GM12865 (cell line): ENCODE measurements around the gene ERICH6.
A peak's percentile ranks its signal among the peaks of the same experiment; 100 is the strongest.

ENCODE experiments used
- DNase-seq: peaks from one replicate; pipeline ENCODE4 v3.0.0; 2010; ENCODE audit warnings: low read depth
- H3K4me3 ChIP-seq: 2 replicates; pipeline ENCODE4 v1.5.1; 2011; ENCODE audit warnings: mild to moderate bottlenecking, low read depth, low read length, control low read depth
- CTCF ChIP-seq: IDR thresholded peaks from 2 replicates; pipeline ENCODE4 v1.5.1; 2011; ENCODE audit warnings: low read length, control low read depth, low read depth, inconsistent platforms; ENCODE audit not compliant: insufficient read depth; ENCODE audit errors: missing control alignments

ERICH6 gene

DNA sequence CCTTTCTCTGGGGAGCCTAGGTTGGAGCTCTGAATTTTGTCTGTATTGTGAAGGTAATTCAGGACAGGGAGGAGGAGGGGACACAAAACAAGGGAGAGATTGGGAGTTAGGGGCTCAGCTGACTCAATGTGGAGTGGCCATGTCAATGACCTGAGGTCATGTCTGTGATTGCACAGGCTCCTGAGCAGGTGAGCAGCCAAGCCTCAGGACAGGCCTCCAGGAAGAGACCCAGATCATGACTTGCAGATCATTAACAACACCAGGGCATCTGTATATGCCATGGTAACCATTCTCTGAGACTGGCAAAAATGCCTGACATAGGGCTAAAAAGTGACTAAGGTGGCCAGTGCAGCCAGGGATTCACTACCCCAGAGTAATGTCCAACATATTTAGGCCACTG is 20.9 kb downstream of the ERICH6 start:
- no peak for DNase-seq
- H3K4me3 ChIP-seq = no peak overlapping the region
- TF ChIP-seq CTCF = no peak

GRCh38 chr3:150682279-150682678 is 21.4 kb downstream of the ERICH6 start:
- DNase-seq = no peak
- no peak overlapping the region for H3K4me3 ChIP-seq
- no peak for TF ChIP-seq CTCF

GRCh38 chr3:150681057-150681456 is 22.7 kb downstream of the ERICH6 start:
- peak; percentile 60 for DNase-seq
- no peak overlapping the region for H3K4me3 ChIP-seq
- TF ChIP-seq CTCF = no peak

- H3K4me3 ChIP-seq = no peak overlapping the region
- TF ChIP-seq CTCF = no peak
- no peak for DNase-seq
Measured at GRCh38 chr3:150680562-150680961, 23.2 kb downstream of the ERICH6 start.

GRCh38 chr3:150675587-150675986 is 28.1 kb downstream of the ERICH6 start:
- no peak for DNase-seq
- no peak overlapping the region for H3K4me3 ChIP-seq
- no peak for TF ChIP-seq CTCF

DNA sequence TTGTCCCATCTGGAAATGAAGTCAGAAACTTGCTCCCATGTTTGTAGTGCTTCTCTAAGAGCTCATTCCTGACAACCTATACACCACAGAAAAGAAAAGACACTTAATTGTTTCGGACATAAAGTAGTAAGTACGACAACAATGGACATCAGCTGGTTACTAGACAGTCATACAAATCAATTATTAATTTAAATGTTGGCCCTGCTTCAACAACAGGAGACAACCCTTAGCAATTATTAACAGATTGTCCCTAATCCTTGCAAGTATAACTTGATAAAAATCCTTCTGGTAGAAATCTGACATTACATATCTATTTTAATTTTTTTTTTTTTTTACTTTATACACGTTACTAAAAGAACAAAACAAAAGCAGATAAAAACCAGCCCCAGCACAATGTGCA is 29.8 kb downstream of the ERICH6 start:
- no peak overlapping the region for H3K4me3 ChIP-seq
- DNase-seq = no peak
- TF ChIP-seq CTCF = no peak

DNA sequence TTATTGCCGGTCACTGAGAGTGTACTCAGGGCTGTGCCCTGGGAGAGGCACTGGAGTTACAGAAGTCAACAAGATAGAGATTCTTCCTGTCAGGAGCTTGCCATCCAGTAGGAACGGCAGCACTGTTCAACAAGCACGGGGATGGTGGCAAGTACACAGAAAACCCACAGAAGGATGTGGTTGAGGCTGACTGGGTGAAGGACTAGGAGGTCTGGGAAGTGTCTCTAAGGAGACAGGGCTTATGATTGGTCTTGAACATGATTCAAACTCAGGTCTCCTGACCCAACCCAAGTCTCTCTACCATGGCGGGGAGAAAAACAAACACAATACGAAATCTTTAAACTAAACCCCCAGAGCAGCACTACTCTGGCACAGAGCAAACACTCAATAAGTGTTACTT is 37.6 kb downstream of the ERICH6 start:
- no peak for DNase-seq

More for the DNA sequence above, 37.6 kb downstream of the ERICH6 start:
- no peak overlapping the region for H3K4me3 ChIP-seq
- TF ChIP-seq CTCF = no peak
